RWPE2 (cell line): ENCODE data around the gene INHBB.

Experiments
- ATAC-seq: fragments of 200-7000 bp; cut with Tn5 transposase; 3 replicates; pipeline ENCODE4 v1.9.1; 2021; ENCODE audit warnings: low read depth
- DNase-seq: peaks from one replicate; pipeline ENCODE4 v3.0.0-alpha.2; 2020; ENCODE audit warnings: low spot score
- H3K27ac ChIP-seq: fragments of 450-650 bp; 2 replicates; pipeline ENCODE4 v1.5.1; 2017; ENCODE audit warnings: mild to moderate bottlenecking; ENCODE audit not compliant: poor library complexity, severe bottlenecking
- H3K27me3 ChIP-seq: fragments of 250-450 bp; sonication (Bioruptor Pico); 2 replicates; pipeline ENCODE4 v1.5.1; 2021; ENCODE audit warnings: mild to moderate bottlenecking, moderate library complexity; ENCODE audit not compliant: insufficient read depth, poor library complexity, severe bottlenecking
- H3K36me3 ChIP-seq: fragments of 250-450 bp; sonication (Bioruptor Pico); 2 replicates; pipeline ENCODE4 v1.5.1; 2020; ENCODE audit warnings: low read depth, mild to moderate bottlenecking, moderate library complexity
- H3K4me1 ChIP-seq: fragments of 250-450 bp; sonication (Bioruptor Pico); 2 replicates; pipeline ENCODE4 v1.5.1; 2021; ENCODE audit warnings: mild to moderate bottlenecking, moderate library complexity; ENCODE audit not compliant: insufficient read depth, poor library complexity, severe bottlenecking
- H3K4me3 ChIP-seq: fragments of 250-450 bp; sonication (Bioruptor Pico); 2 replicates; pipeline ENCODE4 v1.5.1; 2021; ENCODE audit warnings: mild to moderate bottlenecking, moderate library complexity; ENCODE audit not compliant: severe bottlenecking
- H3K9me3 ChIP-seq: fragments of 250-450 bp; sonication (Bioruptor Pico); 2 replicates; pipeline ENCODE4 v1.5.1; 2021; ENCODE audit warnings: mild to moderate bottlenecking, moderate library complexity; ENCODE audit not compliant: severe bottlenecking
- TF ChIP-seq, protein P1 (sequence below): fragments of 450-650 bp; IDR thresholded peaks from one replicate; pipeline ENCODE4 v1.5.1; 2017; ENCODE audit warnings: mild to moderate bottlenecking, moderate library complexity; ENCODE audit not compliant: poor library complexity, severe bottlenecking

The INHBB gene

DNA sequence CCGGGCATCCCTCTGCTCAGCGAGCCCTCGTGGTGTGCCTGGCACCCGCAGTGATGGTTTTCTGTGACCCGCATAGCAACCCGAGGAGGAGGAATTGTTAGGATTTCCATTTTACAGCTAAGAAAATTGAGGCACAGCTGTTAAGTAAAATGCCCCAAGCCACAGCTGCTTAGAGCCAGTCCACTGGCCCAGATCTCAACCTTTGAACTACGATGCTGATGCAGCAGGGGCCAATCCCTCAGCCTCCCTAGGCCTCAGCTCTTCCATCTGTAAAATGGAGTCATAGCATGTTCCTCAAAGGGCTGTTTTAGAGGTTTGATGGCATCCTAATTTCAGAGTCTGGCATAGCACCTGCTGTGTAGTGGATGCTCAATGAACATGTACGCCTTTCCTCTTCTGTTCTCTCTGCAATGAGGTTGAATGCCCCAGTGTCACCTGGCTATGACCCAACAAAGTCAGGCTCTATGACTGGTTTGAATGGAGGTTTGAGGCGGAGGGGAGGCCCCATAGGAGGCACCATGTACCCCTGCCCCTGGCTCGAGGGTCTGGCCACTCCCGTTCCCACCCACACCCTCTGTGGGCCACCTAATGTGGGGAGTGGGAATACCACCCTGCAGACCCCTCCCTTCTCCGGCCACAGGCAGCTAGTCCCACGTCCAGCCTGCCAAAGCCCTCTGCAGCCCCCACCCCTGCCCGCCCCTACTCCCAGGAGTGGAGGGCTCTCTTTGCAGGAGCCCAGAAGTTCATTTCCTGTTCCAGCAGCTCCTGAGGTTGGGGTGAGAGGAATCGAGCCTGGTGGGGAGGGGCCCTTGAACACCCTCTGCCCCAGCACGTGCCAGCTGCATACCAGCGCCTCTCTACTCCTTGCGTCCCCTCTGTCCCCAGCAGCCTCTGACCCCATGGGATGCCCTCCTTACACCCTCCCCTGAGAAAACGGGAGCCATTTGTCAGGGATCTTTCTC, 31.0 kb downstream of the INHBB start:
- H3K36me3 ChIP-seq: no peaks in the 10 kb centered on the region
- H3K27ac ChIP-seq: no peak overlapping the region
- TF ChIP-seq, protein P1, sequence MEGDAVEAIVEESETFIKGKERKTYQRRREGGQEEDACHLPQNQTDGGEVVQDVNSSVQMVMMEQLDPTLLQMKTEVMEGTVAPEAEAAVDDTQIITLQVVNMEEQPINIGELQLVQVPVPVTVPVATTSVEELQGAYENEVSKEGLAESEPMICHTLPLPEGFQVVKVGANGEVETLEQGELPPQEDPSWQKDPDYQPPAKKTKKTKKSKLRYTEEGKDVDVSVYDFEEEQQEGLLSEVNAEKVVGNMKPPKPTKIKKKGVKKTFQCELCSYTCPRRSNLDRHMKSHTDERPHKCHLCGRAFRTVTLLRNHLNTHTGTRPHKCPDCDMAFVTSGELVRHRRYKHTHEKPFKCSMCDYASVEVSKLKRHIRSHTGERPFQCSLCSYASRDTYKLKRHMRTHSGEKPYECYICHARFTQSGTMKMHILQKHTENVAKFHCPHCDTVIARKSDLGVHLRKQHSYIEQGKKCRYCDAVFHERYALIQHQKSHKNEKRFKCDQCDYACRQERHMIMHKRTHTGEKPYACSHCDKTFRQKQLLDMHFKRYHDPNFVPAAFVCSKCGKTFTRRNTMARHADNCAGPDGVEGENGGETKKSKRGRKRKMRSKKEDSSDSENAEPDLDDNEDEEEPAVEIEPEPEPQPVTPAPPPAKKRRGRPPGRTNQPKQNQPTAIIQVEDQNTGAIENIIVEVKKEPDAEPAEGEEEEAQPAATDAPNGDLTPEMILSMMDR: no peak
- no peaks in the 10 kb centered on the region for H3K9me3 ChIP-seq
- ATAC-seq (no peak), DNase-seq (no peak)
- no peak overlapping the region for H3K4me3 ChIP-seq
- no peaks in the 10 kb centered on the region for H3K27me3 ChIP-seq
- no peaks in the 10 kb centered on the region for H3K4me1 ChIP-seq

DNA sequence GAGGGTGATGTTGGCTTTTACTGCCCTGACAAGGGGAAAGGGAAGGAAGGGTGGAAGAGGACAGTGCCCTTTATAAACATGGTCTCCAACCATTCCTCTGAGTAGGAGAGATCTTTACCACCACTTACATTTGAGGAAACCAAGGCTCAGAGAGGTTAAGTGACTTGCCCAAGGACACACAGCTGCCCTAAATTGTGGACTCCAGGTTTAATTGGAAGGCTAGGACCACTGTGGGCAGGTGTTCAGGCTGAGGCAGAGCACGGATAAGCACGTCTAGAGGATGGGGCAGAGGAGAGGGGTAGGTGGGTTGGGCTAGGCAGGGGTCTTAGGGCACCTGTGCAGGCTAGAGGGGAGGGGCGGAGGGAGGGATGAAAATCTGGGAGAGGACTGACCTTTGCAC, 32.7 kb downstream of the INHBB start:
- DNase-seq: no peak
- TF ChIP-seq, protein P1: no peak
- Histone ChIP-seq H3K4me3 (no peak overlapping the region), H3K9me3 (no peaks in the 10 kb centered on the region), H3K36me3 (no peaks in the 10 kb centered on the region), H3K27ac (no peak overlapping the region), H3K4me1 (no peaks in the 10 kb centered on the region), H3K27me3 (no peaks in the 10 kb centered on the region)
- ATAC-seq: no peak

DNA sequence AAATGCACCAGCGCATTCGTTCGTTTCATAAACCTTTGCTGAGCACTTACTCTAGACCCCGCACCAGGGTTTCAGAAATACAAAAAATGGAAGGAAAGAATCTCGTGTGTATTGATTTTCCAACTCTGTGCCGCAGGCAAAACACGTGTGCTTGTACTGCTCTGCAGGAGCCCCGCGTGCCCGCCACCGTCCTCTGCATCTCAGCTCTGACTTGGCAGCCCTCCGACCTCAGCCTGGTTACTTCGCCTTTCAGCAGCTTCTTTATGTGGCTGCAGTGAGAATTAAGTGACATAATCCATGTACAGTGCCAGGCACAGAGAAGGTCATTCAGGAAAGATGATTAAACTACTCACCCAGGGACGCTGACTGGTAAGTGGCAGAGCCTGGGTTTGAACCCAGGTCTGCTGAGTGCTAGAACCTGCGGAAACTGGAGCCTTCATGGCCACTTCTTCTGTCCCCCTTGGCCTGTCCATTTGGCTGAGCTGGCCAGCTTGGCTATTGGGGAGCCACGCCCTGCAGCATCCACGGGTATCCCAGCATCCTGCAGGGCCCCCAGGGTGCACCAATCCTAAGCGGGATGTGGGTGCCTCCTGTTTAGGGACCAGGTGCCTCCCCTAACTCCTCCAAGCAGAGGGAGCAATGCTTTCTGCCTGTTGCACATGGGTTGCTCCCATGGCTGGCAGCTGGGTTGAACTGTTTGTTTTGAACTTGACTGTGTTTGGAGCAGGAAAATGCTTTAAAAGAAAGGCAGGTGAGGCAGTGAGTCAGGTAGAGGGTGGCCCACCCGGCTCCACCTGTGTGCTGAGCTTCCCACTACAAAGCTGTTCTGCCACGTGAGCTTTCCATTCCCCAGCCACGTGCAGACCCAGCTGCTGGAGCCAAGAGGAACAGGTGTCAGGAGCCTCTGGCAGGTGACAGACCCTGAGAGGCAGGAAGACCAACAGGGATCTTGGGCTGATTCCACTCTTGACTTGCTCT, 34.3 kb downstream of the INHBB start:
- H3K9me3 ChIP-seq: no peaks in the 10 kb centered on the region
- no peak overlapping the region for H3K4me3 ChIP-seq
- DNase-seq (no peak), ATAC-seq (no peak)
- no peak overlapping the region for H3K27ac ChIP-seq
- no peaks in the 10 kb centered on the region for H3K27me3 ChIP-seq
- TF ChIP-seq, protein P1: no peak
- H3K4me1 ChIP-seq: no peaks in the 10 kb centered on the region
- H3K36me3 ChIP-seq: no peaks in the 10 kb centered on the region

DNA sequence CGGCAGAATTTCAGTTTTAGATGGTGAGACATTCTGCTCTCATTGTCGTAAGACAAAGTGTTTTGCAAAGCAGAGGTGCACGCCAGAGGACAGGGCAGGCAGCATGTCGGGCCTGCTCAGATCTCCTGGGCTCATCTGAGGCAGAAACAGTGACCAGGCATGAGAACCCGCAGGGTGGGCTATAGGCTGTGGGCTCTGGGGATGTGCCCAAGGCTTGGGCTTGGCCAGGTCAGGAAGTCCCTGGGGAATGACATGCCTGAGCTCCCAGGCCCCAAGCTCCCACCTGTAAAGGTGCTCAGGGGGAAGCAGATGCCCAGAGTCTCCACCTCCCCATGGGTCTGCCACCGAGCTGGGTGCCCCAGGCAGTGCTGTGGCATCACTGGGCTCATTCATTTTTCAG, 35.3 kb downstream of the INHBB start:
- H3K4me3 ChIP-seq: no peak overlapping the region
- no peaks in the 10 kb centered on the region for H3K9me3 ChIP-seq
- no peaks in the 10 kb centered on the region for H3K36me3 ChIP-seq
- no peak overlapping the region for H3K27ac ChIP-seq
- ATAC-seq (no peak), DNase-seq (no peak)
- TF ChIP-seq, protein P1: no peak
- H3K4me1 ChIP-seq: no peaks in the 10 kb centered on the region
- no peaks in the 10 kb centered on the region for H3K27me3 ChIP-seq
